ENCODE measurements around the gene MTOR. TPM values are rescaled to one million over a fixed set of nuclear protein-coding genes. Genes with fewer than 3 reads are reported as not detected.
A peak's percentile ranks its signal among the peaks of the same experiment; 100 is the strongest.

The MTOR gene
- total and polyA plus RNA-seq, 2 experiments from 2014 or later: 17.2 to 37.7 TPM

GRCh38 chr1:11196945-11197344, 65.4 kb downstream of the MTOR start:
- no peaks in the 10 kb centered on the region for H3K79me2 ChIP-seq
- no peak for DNase-seq (ENCODE audit: low spot score)
- no peaks in the 10 kb centered on the region for H3K9me2 ChIP-seq (replicated peaks; ENCODE audit: insufficient read depth)
- no peaks in the 10 kb centered on the region for H3K9me3 ChIP-seq (ENCODE audit: low read depth)
- TF ChIP-seq EZH2phosphoT487 (IDR thresholded peaks at IDR 0.05; ENCODE audit: low read depth, severe bottlenecking, unreplicated experiment) (no peak), CTCF (IDR thresholded peaks at IDR 0.05; ENCODE audit: poor library complexity) (no peak), EZH2 (IDR thresholded peaks at IDR 0.05; ENCODE audit: borderline replicate concordance) (no peak)
- H3K4me3 ChIP-seq: no peak overlapping the region
- H3K27ac ChIP-seq: no peak overlapping the region
- no peaks in the 10 kb centered on the region for H3K27me3 ChIP-seq
- no peaks in the 10 kb centered on the region for H4K20me1 ChIP-seq (ENCODE audit: insufficient read depth, poor library complexity, severe bottlenecking)
- H3K4me2 ChIP-seq: no peak overlapping the region
- no peaks in the 10 kb centered on the region for H3K36me3 ChIP-seq (replicated peaks; ENCODE audit: insufficient read depth, low read depth)
- no peaks in the 10 kb centered on the region for H3K4me1 ChIP-seq (ENCODE audit: insufficient read depth)
- no peak overlapping the region for H2AFZ ChIP-seq
- WGBS (ENCODE audit: low lambda C conversion rate, missing lambda C conversion rate): 82% methylated on average over 2 of the region's 2 CpGs

GRCh38 chr1:11194407-11195176, 67.8 kb downstream of the MTOR start:
- H3K36me3 ChIP-seq (replicated peaks; ENCODE audit: insufficient read depth, low read depth): no peaks in the 10 kb centered on the region
- DNase-seq (ENCODE audit: low spot score): no peak
- no peaks in the 10 kb centered on the region for H3K27me3 ChIP-seq
- H3K79me2 ChIP-seq: no peaks in the 10 kb centered on the region
- H3K9me3 ChIP-seq (ENCODE audit: low read depth): no peaks in the 10 kb centered on the region
- no peaks in the 10 kb centered on the region for H3K4me1 ChIP-seq (ENCODE audit: insufficient read depth)
- H3K4me2 ChIP-seq: no peak overlapping the region
- no peak for TF ChIP-seq EZH2 (IDR thresholded peaks at IDR 0.05; ENCODE audit: borderline replicate concordance)
- TF ChIP-seq CTCF (IDR thresholded peaks at IDR 0.05; ENCODE audit: poor library complexity): no peak
- TF ChIP-seq EZH2phosphoT487 (IDR thresholded peaks at IDR 0.05; ENCODE audit: low read depth, severe bottlenecking, unreplicated experiment): no peak
- no peaks in the 10 kb centered on the region for H4K20me1 ChIP-seq (ENCODE audit: insufficient read depth, poor library complexity, severe bottlenecking)
- H2AFZ ChIP-seq: no peak overlapping the region
- H3K4me3 ChIP-seq: no peak overlapping the region
- 94% methylated on average over 14 of the region's 14 CpGs for WGBS (ENCODE audit: low lambda C conversion rate, missing lambda C conversion rate)
- no peak overlapping the region for H3K27ac ChIP-seq
- no peaks in the 10 kb centered on the region for H3K9me2 ChIP-seq (replicated peaks; ENCODE audit: insufficient read depth)

- no peak overlapping the region for H2AFZ ChIP-seq
- no peaks in the 10 kb centered on the region for H3K4me1 ChIP-seq (ENCODE audit: insufficient read depth)
- 98% methylated on average over 11 of the region's 11 CpGs for WGBS (ENCODE audit: low lambda C conversion rate, missing lambda C conversion rate)
- no peaks in the 10 kb centered on the region for H3K36me3 ChIP-seq (replicated peaks; ENCODE audit: insufficient read depth, low read depth)
- H3K27me3 ChIP-seq: no peaks in the 10 kb centered on the region
- H3K9me2 ChIP-seq (replicated peaks; ENCODE audit: insufficient read depth): no peaks in the 10 kb centered on the region
- no peak for TF ChIP-seq EZH2 (IDR thresholded peaks at IDR 0.05; ENCODE audit: borderline replicate concordance)
- H3K79me2 ChIP-seq: no peaks in the 10 kb centered on the region
- no peaks in the 10 kb centered on the region for H3K9me3 ChIP-seq (ENCODE audit: low read depth)
- H3K4me3 ChIP-seq: no peak overlapping the region
- H3K4me2 ChIP-seq: no peak overlapping the region
- no peak overlapping the region for H3K27ac ChIP-seq
- H4K20me1 ChIP-seq (ENCODE audit: insufficient read depth, poor library complexity, severe bottlenecking): no peaks in the 10 kb centered on the region
- DNase-seq (ENCODE audit: low spot score): no peak
These were observed 69.0 kb downstream of the MTOR start for GRCh38 chr1:11193376-11193775.

GRCh38 chr1:11188858-11189451, 73.4 kb downstream of the MTOR start, which contains the start of gene ANGPTL7:
TSS of gene ANGPTL7 (plus strand) at chr1:11189355. CDS start at chr1:11189580, 225 bp downstream.
- peak; percentile 9 for DNase-seq (ENCODE audit: low spot score)
- WGBS (ENCODE audit: low lambda C conversion rate, missing lambda C conversion rate): 90% methylated on average over 8 of the region's 8 CpGs
- no peak within 1 kb of the TSS for H3K4me2 ChIP-seq
- no peaks in the 10 kb centered on the region for H3K36me3 ChIP-seq (replicated peaks; ENCODE audit: insufficient read depth, low read depth)
- H2AFZ ChIP-seq: no peak within 1 kb of the TSS
- no peaks in the 10 kb centered on the region for H3K79me2 ChIP-seq
- no peak for TF ChIP-seq CTCF (IDR thresholded peaks at IDR 0.05; ENCODE audit: poor library complexity)
- no peak for TF ChIP-seq EZH2 (IDR thresholded peaks at IDR 0.05; ENCODE audit: borderline replicate concordance)
- TF ChIP-seq EZH2phosphoT487 (IDR thresholded peaks at IDR 0.05; ENCODE audit: low read depth, severe bottlenecking, unreplicated experiment): no peak
- no peaks in the 10 kb centered on the region for H3K9me3 ChIP-seq (ENCODE audit: low read depth)
- H3K4me3 ChIP-seq: no peak within 1 kb of the TSS
- H4K20me1 ChIP-seq (ENCODE audit: insufficient read depth, poor library complexity, severe bottlenecking): no peaks in the 10 kb centered on the region
- no peaks in the 10 kb centered on the region for H3K27me3 ChIP-seq
- no peaks in the 10 kb centered on the region for H3K9me2 ChIP-seq (replicated peaks; ENCODE audit: insufficient read depth)
- H3K27ac ChIP-seq: peak within 1 kb of the TSS; percentile 64
- H3K4me1 ChIP-seq (ENCODE audit: insufficient read depth): no peaks in the 10 kb centered on the region
